Spleen (tissue), 11 donors: Measurements from ENCODE around the gene GPRIN1. TPM values are rescaled to one million over a fixed set of nuclear protein-coding genes. Genes with fewer than 3 reads are reported as not detected.

Experiments
- DNase-seq: peaks from one replicate; pipeline ENCODE4 v3.0.0-alpha.2; 2020
- H3K27ac ChIP-seq, 8 donors: fragments of 200-600 bp; sonication (generic) in 7 of 8; 1 replicate in 4 of 8; 2 replicates in 4 of 8; pipeline versions ENCODE4 v1.5.0 to v1.8.0; 2016 to 2021; ENCODE audit warnings: inconsistent platforms in 4 of 8, mild to moderate bottlenecking in 4 of 8, moderate library complexity in 1 of 8
- H3K27me3 ChIP-seq, 7 donors: fragments of 200-600 bp; sonication (generic) in 6 of 7; replicated peaks in 1 of 7; 1 replicate in 4 of 7; 2 replicates in 3 of 7; pipeline versions ENCODE4 v1.5.0 to v1.8.0; 2016 to 2021; ENCODE audit warnings: inconsistent platforms in 3 of 7, mild to moderate bottlenecking in 1 of 7
- H3K36me3 ChIP-seq, 6 donors: fragments of 200-600 bp; sonication (generic) in 5 of 6; 1 replicate in 4 of 6; 2 replicates in 2 of 6; pipeline versions ENCODE4 v1.5.0 to v1.8.0; 2016 to 2021; ENCODE audit warnings: inconsistent platforms in 2 of 6
- H3K4me1 ChIP-seq, 6 donors: fragments of 200-600 bp; sonication (generic) in 5 of 6; 1 replicate in 3 of 6; 2 replicates in 3 of 6; pipeline versions ENCODE4 v1.5.0 to v1.8.0; 2016 to 2021; ENCODE audit warnings: inconsistent platforms in 3 of 6
- H3K4me3 ChIP-seq, 8 donors: fragments of 200-600 bp; sonication (generic) in 7 of 8; 1 replicate in 4 of 8; 2 replicates in 4 of 8; pipeline versions ENCODE4 v1.5.0 to v1.8.0; 2016 to 2021; ENCODE audit warnings: inconsistent platforms in 4 of 8, mild to moderate bottlenecking in 4 of 8, moderate library complexity in 2 of 8
- H3K9me3 ChIP-seq, 8 donors: fragments of 200-600 bp; sonication (generic) in 7 of 8; 1 replicate in 4 of 8; 2 replicates in 4 of 8; pipeline versions ENCODE4 v1.5.0 to v1.8.0; 2016 to 2021; ENCODE audit warnings: inconsistent platforms in 4 of 8
- CTCF ChIP-seq, 11 experiments: fragments of 200-600 bp in 7 of 11; fragments of 450-650 bp in 4 of 11; sonication (generic) in 4 of 11; IDR thresholded peaks in 8 of 11; conservative IDR thresholded peaks in 3 of 11; 1 replicate in 7 of 11; 2 replicates in 4 of 11; pipeline versions ENCODE4 v1.4.0 to v1.8.0; 2016 to 2021; ENCODE audit warnings: antibody characterized with exemption in 11 of 11, inconsistent platforms in 4 of 11, mild to moderate bottlenecking in 1 of 11
- POLR2A ChIP-seq, 3 donors: fragments of 450-650 bp; IDR thresholded peaks; one replicate each; pipeline ENCODE4 v1.5.1; 2017; ENCODE audit warnings: antibody characterized with exemption in 3 of 3, mild to moderate bottlenecking in 1 of 3
- POLR2AphosphoS5 ChIP-seq, 3 donors: sonication (generic); formaldehyde crosslinking; IDR thresholded peaks; one replicate each; pipeline ENCODE4 v1.5.1; 2017; ENCODE audit warnings: antibody characterized with exemption in 3 of 3
- WGBS, 5 donors: extraction: QIAGEN DNeasy Blood & Tissue Kit in 3 of 5; methylation state at CpG; one replicate each; pipeline versions ENCODE4 v1.1.5 to v1.1.7; 2013 to 2018; 5-methylcytosine and 5-hydroxymethylcytosine counted together
- intact Hi-C: fragments of 100-400 bp; cut with DNase I; formaldehyde crosslinking; loops from one replicate; pipeline ENCODE4 v1.15.0; 2023; ENCODE audit warnings: low total_unique reads
- polyA plus RNA-seq, 3 donors: library from polyadenylated mRNA; stranded (reverse); fragments of 200-250 nt; gene quantifications; one replicate each; pipeline ENCODE4 v1.2.1, GENCODE V29; 2013
- total RNA-seq, 7 donors: library from RNA; depleted of rRNA in 3 of 7; stranded (reverse); fragments of >200 nt in 3 of 7; fragmentation: NEBNext Ultra II Directional in 4 of 7; extraction: Animal tissue kit (Norgen Biotek cat#: 25700) in 4 of 7; gene quantifications; one replicate each; pipeline versions ENCODE4 v1.1.0 to v1.2.1, GENCODE V29; 2016 to 2021
- donor health status: healthy with polysubstance abuse.
- donor health status: DM: no; HTN: no; CAD: no; lungs with moderate emphysema.
- donor health status: DM: no; HTN: no; CAD: no.
- donor health status: Bipolar disorder and iron deficiency.
- donor health status: healthy.
- donor health status: DM: no; HTN: no; CAD: no.
- donor health status: DM: yes; HTN: yes; CAD: no.

The GPRIN1 gene
- total and polyA plus RNA-seq, 10 donors = 0.13 to 1.3 (median 0.76) TPM

- H3K27me3 ChIP-seq = peaks cover 0 to 38% (median 11%) of the 10 kb centered on the region in 7 donors
- 92 to 98% (median 94%) methylated on average over 3 of the region's 3 CpGs for WGBS, 5 donors
- intact Hi-C loops = no loop called here
Observed at GRCh38 chr5:176638437-176638836, 28.5 kb upstream of the GPRIN1 start.

GRCh38 chr5:176637556-176637955 is 27.6 kb upstream of the GPRIN1 start:
- intact Hi-C loops = no loop called here
- H3K4me1 ChIP-seq = peaks cover 0 to 16% (median 8%) of the 10 kb centered on the region in 6 donors
- H3K4me3 ChIP-seq = no peak overlapping the region
- H3K9me3 ChIP-seq = no peaks in the 10 kb centered on the region
- peaks cover 0 to 42% (median 16%) of the 10 kb centered on the region in 7 donors for H3K27me3 ChIP-seq
- 58 to 64% (median 59%) methylated on average over 4 of the region's 4 CpGs for WGBS, 5 donors
- H3K36me3 ChIP-seq = no peaks in the 10 kb centered on the region
- no peak for TF ChIP-seq POLR2A (IDR thresholded peaks at IDR 0.05)
- no peak for TF ChIP-seq CTCF (IDR thresholded peaks at IDR 0.05 in 8 of 11, conservative IDR thresholded peaks at IDR 0.05 in 3 of 11)
- no peak for TF ChIP-seq POLR2AphosphoS5 (IDR thresholded peaks at IDR 0.05)
- no peak overlapping the region for H3K27ac ChIP-seq
- DNase-seq = no peak

More at GRCh38 chr5:176638437-176638836, 28.5 kb upstream of the GPRIN1 start:
- Histone ChIP-seq H3K4me1 (peaks cover 0 to 11% (median 7%) of the 10 kb centered on the region in 6 donors), H3K27ac (no peak overlapping the region), H3K36me3 (no peaks in the 10 kb centered on the region), H3K4me3 (no peak overlapping the region), H3K9me3 (no peaks in the 10 kb centered on the region)
- no peak for TF ChIP-seq POLR2A (IDR thresholded peaks at IDR 0.05)
- TF ChIP-seq CTCF (IDR thresholded peaks at IDR 0.05 in 8 of 11, conservative IDR thresholded peaks at IDR 0.05 in 3 of 11) = no peak
- TF ChIP-seq POLR2AphosphoS5 (IDR thresholded peaks at IDR 0.05) = no peak
- no peak for DNase-seq

- DNase-seq = no peak
- H3K9me3 ChIP-seq = no peaks in the 10 kb centered on the region
- H3K27ac ChIP-seq = no peak overlapping the region
- 61 to 72% (median 62%) methylated on average over 9 of the region's 9 CpGs for WGBS, 5 donors
- no peak overlapping the region for H3K4me3 ChIP-seq
- H3K36me3 ChIP-seq = no peaks in the 10 kb centered on the region
- intact Hi-C loops = no loop called here
- H3K4me1 ChIP-seq = peaks cover 0 to 20% (median 8%) of the 10 kb centered on the region in 6 donors
- peaks cover 0 to 52% (median 16%) of the 10 kb centered on the region in 7 donors for H3K27me3 ChIP-seq
- no peak for TF ChIP-seq POLR2A (IDR thresholded peaks at IDR 0.05)
- TF ChIP-seq CTCF (IDR thresholded peaks at IDR 0.05 in 8 of 11, conservative IDR thresholded peaks at IDR 0.05 in 3 of 11) = no peak
- no peak for TF ChIP-seq POLR2AphosphoS5 (IDR thresholded peaks at IDR 0.05)
Observed at GRCh38 chr5:176636426-176636825, 26.5 kb upstream of the GPRIN1 start.

GRCh38 chr5:176633598-176633997 is 23.6 kb upstream of the GPRIN1 start:
- DNase-seq = no peak
- Histone ChIP-seq H3K4me3 (no peak overlapping the region), H3K9me3 (no peaks in the 10 kb centered on the region), H3K27me3 (peaks cover 8 to 80% (median 37%) of the 10 kb centered on the region in 7 donors), H3K4me1 (peaks cover 12 to 48% (median 25%) of the 10 kb centered on the region in 6 donors), H3K27ac (no peak overlapping the region), H3K36me3 (no peaks in the 10 kb centered on the region)
- WGBS, 5 donors = 8 to 19% (median 12%) methylated on average over 6 of the region's 6 CpGs
- TF ChIP-seq POLR2A (IDR thresholded peaks at IDR 0.05) (no peak), CTCF (IDR thresholded peaks at IDR 0.05 in 8 of 11, conservative IDR thresholded peaks at IDR 0.05 in 3 of 11) (no peak), POLR2AphosphoS5 (IDR thresholded peaks at IDR 0.05) (no peak)
- intact Hi-C loops = no loop called here
